Measurements from ENCODE around the gene CCDC142. TPM values are rescaled to one million over a fixed set of nuclear protein-coding genes. Genes with fewer than 3 reads are reported as not detected.

Gene CCDC142
- total RNA-seq, 1 experiment from 2014 or later = 19.8 TPM

- DNase-seq = no peak
- Histone ChIP-seq H3K4me1 (replicated peaks; ENCODE audit: insufficient read depth) (peaks cover 10% of the 10 kb centered on the region), H3K79me2 (ENCODE audit: low read depth) (peaks cover 23% of the 10 kb centered on the region), H3K27ac (no peak overlapping the region), H3K36me3 (ENCODE audit: low read depth) (peaks cover 18% of the 10 kb centered on the region), H3K9me2 (ENCODE audit: insufficient read depth) (no peaks in the 10 kb centered on the region), H3K27me3 (ENCODE audit: insufficient read depth, low read depth) (no peaks in the 10 kb centered on the region), H3K4me2 (no peak overlapping the region), H2AFZ (no peak overlapping the region), H4K20me1 (ENCODE audit: insufficient read depth) (peaks cover 9% of the 10 kb centered on the region; the same call in 1 of the 2 replicates), H3F3A (ENCODE audit: insufficient read depth, low read depth) (peaks cover 6% of the 10 kb centered on the region; the same call in 1 of the 2 replicates), H3K9me3 (ENCODE audit: insufficient read depth, low read depth) (no peaks in the 10 kb centered on the region), H3K4me3 (no peak overlapping the region)
- POLR2A ChIA-PET (ENCODE audit: unreplicated experiment) = no interaction called here
- intact Hi-C loops (cut with micrococcal nuclease; ENCODE audit: unreplicated experiment) = no loop called here
- no TSS peak for BruUV-seq (replicated peaks)
- CTCF ChIA-PET = no interaction called here
- no peak for TF ChIP-seq EZH2 (IDR thresholded peaks at IDR 0.05; ENCODE audit: low read depth)
- TF ChIP-seq CTCF (conservative IDR thresholded peaks at IDR 0.05) = no peak
Measured at GRCh38 chr2:74524005-74524404, 41.2 kb upstream of the CCDC142 start.

DNA sequence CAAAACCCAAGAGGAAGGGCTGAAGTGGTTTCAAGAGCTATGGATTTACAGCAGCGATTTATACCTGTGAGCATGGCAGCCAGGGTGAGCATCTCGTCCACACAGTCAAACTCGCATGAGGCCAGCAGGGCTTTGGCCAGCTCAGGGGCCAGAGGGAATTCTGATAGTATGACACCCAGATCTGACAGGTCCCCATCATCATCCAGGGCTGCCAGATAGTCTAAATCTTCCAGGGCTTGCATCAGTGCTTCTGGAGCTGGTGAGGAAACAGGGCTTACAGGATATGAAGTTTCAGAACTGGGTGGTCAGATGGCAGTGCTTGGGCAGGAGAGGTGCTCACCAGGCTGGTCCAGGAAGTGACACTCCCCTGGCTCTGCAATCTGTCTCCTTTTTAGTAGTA is 39.7 kb upstream of the CCDC142 start:
- Histone ChIP-seq H3K9me3 (ENCODE audit: insufficient read depth, low read depth) (no peaks in the 10 kb centered on the region), H2AFZ (no peak overlapping the region), H3K27ac (no peak overlapping the region), H3K79me2 (ENCODE audit: low read depth) (peaks cover 8% of the 10 kb centered on the region), H3K4me3 (no peak overlapping the region), H3K4me1 (replicated peaks; ENCODE audit: insufficient read depth) (no peaks in the 10 kb centered on the region; the same call in 1 of the 2 replicates), H3K4me2 (no peak overlapping the region), H3F3A (ENCODE audit: insufficient read depth, low read depth) (no peaks in the 10 kb centered on the region; the same call in 1 of the 2 replicates), H3K9me2 (ENCODE audit: insufficient read depth) (no peaks in the 10 kb centered on the region), H3K36me3 (ENCODE audit: low read depth) (peaks cover 14% of the 10 kb centered on the region), H3K27me3 (ENCODE audit: insufficient read depth, low read depth) (no peaks in the 10 kb centered on the region), H4K20me1 (ENCODE audit: insufficient read depth) (no peaks in the 10 kb centered on the region)
- TF ChIP-seq CTCF (conservative IDR thresholded peaks at IDR 0.05) = no peak
- TF ChIP-seq EZH2 (IDR thresholded peaks at IDR 0.05; ENCODE audit: low read depth) = no peak
- POLR2A ChIA-PET (ENCODE audit: unreplicated experiment) = interaction anchor here (0.6 kb wide), 1 partner anchor 843 kb away, joined by 7 read pairs; no protein-coding TSS in a partner anchor
- no TSS peak for BruUV-seq (replicated peaks)
- DNase-seq = no peak
- CTCF ChIA-PET = no interaction called here
- intact Hi-C loops (cut with micrococcal nuclease; ENCODE audit: unreplicated experiment) = no loop called here

GRCh38 chr2:74516650-74517049 is 33.9 kb upstream of the CCDC142 start:
- no peak overlapping the region for H2AFZ ChIP-seq
- H3K4me1 ChIP-seq (replicated peaks; ENCODE audit: insufficient read depth) = no peaks in the 10 kb centered on the region
- H3K9me2 ChIP-seq (ENCODE audit: insufficient read depth) = no peaks in the 10 kb centered on the region
- no peaks in the 10 kb centered on the region for H3K79me2 ChIP-seq (ENCODE audit: low read depth)
- POLR2A ChIA-PET (ENCODE audit: unreplicated experiment) = no interaction called here
- no peaks in the 10 kb centered on the region for H3F3A ChIP-seq (ENCODE audit: insufficient read depth, low read depth)
- H3K9me3 ChIP-seq (ENCODE audit: insufficient read depth, low read depth) = no peaks in the 10 kb centered on the region
- CTCF ChIA-PET = no interaction called here
- no peak for DNase-seq
- no peak overlapping the region for H3K4me3 ChIP-seq
- H3K27ac ChIP-seq = no peak overlapping the region
- no peaks in the 10 kb centered on the region for H3K27me3 ChIP-seq (ENCODE audit: insufficient read depth, low read depth)
- no TSS peak for BruUV-seq (replicated peaks)
- no peak overlapping the region for H3K4me2 ChIP-seq
- no peaks in the 10 kb centered on the region for H3K36me3 ChIP-seq (ENCODE audit: low read depth)
- H4K20me1 ChIP-seq (ENCODE audit: insufficient read depth) = no peaks in the 10 kb centered on the region
- TF ChIP-seq EZH2 (IDR thresholded peaks at IDR 0.05; ENCODE audit: low read depth) (no peak), CTCF (conservative IDR thresholded peaks at IDR 0.05) (no peak)
- intact Hi-C loops (cut with micrococcal nuclease; ENCODE audit: unreplicated experiment) = no loop called here
